ENCODE measurements around the gene SLC8A3.

DNA sequence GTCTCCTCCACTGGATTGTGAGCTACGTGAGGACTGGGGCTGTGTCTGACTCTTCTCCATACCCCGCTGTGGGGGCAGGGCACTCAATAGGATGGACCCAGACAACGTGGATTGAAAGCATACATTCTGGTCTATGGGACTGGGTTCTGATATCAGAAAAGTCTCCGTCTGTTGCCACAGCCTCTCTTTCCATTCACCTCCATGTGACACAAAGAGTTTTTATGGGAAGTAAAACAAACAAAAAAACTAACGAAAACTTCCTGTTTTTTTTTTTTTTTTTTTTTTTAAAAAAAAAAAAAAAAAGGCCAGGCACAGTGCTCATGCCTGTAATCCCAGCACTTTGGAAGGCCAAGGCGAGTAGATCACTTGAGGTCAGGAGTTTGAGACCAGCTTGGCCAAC is 44.7 kb downstream of the SLC8A3 start:
- TF ChIP-seq POLR2AphosphoS5 (IDR thresholded peaks at IDR 0.05; ENCODE audit: borderline replicate concordance, low read depth, low read length) (no peak), EZH2 (IDR thresholded peaks at IDR 0.05) (no peak), FOXP2 (optimal IDR thresholded peaks at IDR 0.05; ENCODE audit: control extremely low read depth, extremely low read length, insufficient read depth) (no peak)
